Measurements from ENCODE around the gene ADAMTS17.

ADAMTS17 gene

GRCh38 chr15:100101426-100102089 is 240.2 kb downstream of the ADAMTS17 start:
- no peak overlapping the region for H3K4me3 ChIP-seq (replicated peaks; ENCODE audit: low read depth, low read length)
- DNase-seq (ENCODE audit: low read depth), result no peak
- no peak for TF ChIP-seq CTCF (IDR thresholded peaks at IDR 0.05; ENCODE audit: low read length, missing control alignments)

- no peak for TF ChIP-seq CTCF (IDR thresholded peaks at IDR 0.05; ENCODE audit: low read length, missing control alignments)
- no peak overlapping the region for H3K4me3 ChIP-seq (replicated peaks; ENCODE audit: low read depth, low read length)
- DNase-seq (ENCODE audit: low read depth), result no peak
Measured at GRCh38 chr15:100100926-100101325, 240.8 kb downstream of the ADAMTS17 start.

- DNase-seq (ENCODE audit: low read depth), result no peak
- H3K4me3 ChIP-seq (replicated peaks; ENCODE audit: low read depth, low read length), result no peak overlapping the region
- TF ChIP-seq CTCF (IDR thresholded peaks at IDR 0.05; ENCODE audit: low read length, missing control alignments), result no peak
Measured at GRCh38 chr15:100099976-100100375, 241.8 kb downstream of the ADAMTS17 start.

- no peak overlapping the region for H3K4me3 ChIP-seq (replicated peaks; ENCODE audit: low read depth, low read length)
- DNase-seq (ENCODE audit: low read depth), result no peak
- no peak for TF ChIP-seq CTCF (IDR thresholded peaks at IDR 0.05; ENCODE audit: low read length, missing control alignments)
Measured at GRCh38 chr15:100098705-100099104, 243.1 kb downstream of the ADAMTS17 start.

GRCh38 chr15:100097342-100098127 is 244.2 kb downstream of the ADAMTS17 start:
- DNase-seq (ENCODE audit: low read depth), result no peak
- H3K4me3 ChIP-seq (replicated peaks; ENCODE audit: low read depth, low read length), result no peak overlapping the region

GRCh38 chr15:100096700-100097099 is 245.1 kb downstream of the ADAMTS17 start:
- no peak overlapping the region for H3K4me3 ChIP-seq (replicated peaks; ENCODE audit: low read depth, low read length)
- no peak for TF ChIP-seq CTCF (IDR thresholded peaks at IDR 0.05; ENCODE audit: low read length, missing control alignments)
- no peak for DNase-seq (ENCODE audit: low read depth)

More at GRCh38 chr15:100097342-100098127, 244.2 kb downstream of the ADAMTS17 start:
- TF ChIP-seq CTCF (IDR thresholded peaks at IDR 0.05; ENCODE audit: low read length, missing control alignments), result no peak
